Endometrial microvascular endothelial cells (primary cell): ENCODE data around the gene CFAP97D2. TPM values are rescaled to one million over a fixed set of nuclear protein-coding genes. Genes with fewer than 3 reads are reported as not detected.
"Not testable (repeated sequence)": the region's sequence is repeated elsewhere in the genome, so short reads cannot be mapped to it uniquely, and the experiment has no call there.

Source experiments
- in situ Hi-C: cut with HindIII; loops from 2 replicates; pipeline ENCODE4 v1.10.0; 2017; ENCODE audit warnings: low sequenced_read_pairs, low pct_unique_long_range_greater_than_20kb; ENCODE audit errors: inconsistent ontology term
- total RNA-seq: library from RNA; depleted of rRNA; stranded (reverse); fragments of >200 nt; gene quantifications from one replicate; pipeline ENCODE4 v1.2.3, GENCODE V29; 2015; ENCODE audit errors: inconsistent ontology term

The CFAP97D2 gene
- total RNA-seq, 1 donor from 2014 or later = not detected

DNA sequence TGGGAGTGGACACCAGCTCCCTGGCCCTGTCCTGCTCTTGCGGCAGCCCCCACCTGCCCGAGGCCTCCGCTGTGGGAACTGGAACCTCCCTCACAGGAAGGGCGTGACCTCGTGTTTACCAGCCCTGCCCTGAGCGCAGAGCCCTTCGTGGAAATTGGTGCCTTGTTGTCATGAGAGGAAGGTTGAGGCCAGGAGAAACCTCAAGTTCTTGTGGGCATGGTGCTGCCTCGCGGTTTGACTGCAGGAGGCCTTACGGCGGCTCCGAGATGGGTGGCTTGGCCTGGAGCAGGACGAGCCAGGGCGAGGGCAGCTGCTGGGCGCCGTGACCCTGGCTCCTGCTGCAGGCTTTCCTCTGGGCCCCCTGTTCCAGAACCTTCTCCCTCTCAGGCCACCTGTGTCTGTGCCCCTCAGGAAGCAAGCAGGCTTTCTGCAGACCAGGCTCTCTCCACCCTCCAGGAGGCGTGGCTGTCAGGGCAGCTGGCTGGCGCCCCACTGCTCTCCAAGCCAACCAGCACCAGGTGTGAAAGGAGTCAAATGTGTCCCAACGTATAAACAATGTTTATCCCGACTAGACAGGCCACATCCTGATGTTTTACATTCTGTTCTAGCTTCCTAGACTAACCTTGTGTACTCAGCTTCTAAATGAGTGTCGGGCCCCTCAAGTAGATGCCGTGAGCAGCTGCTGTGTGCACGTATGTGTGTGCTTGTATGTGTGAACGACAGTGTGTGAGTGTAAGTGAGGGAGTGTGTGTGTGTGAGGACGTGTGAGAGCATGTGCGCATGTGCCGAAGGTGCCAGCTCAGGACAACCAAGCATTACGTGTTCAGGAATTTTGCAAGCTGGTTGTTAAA lies 36.2 kb upstream of the CFAP97D2 start:
- in situ Hi-C loops = no loop called here

DNA sequence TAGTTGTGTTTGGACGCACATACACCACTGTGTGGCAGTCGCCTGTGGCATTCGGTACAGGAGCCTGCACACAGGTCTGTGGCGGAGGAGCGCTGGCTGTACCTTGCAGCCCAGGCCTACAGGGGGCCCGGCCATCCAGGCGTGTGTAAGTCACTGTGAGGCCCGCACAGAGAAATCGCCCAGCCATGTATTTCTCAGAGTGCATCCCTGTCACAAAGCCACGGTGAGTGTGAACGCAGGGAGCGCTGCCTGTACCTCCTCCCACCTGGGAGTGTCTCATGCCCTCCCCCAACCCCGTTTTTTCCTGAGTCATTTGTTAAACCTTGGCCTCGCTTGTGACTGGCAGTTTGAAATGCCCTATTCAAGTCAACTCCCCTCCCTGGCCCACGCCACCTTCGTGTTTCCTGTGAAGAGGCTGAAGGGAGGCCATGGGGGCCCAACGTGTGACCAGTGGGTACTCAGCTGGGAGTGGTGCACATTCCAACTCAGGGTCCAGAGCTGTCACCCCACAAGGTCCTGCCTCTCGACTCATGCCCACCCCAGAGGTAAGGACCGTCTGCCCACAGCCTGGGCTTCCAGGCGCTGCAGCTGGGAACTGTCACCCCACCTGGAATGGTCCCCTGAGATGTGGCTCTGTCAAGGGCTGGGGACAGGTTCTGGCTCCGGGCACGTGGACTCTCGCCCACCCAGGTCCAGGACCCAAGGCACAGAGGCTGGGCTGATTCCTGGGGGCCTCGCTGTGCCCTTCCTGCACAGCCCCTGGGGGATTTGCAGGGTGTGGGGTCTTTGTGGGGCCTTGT lies 35.1 kb upstream of the CFAP97D2 start:
- in situ Hi-C loops = no loop called here

DNA sequence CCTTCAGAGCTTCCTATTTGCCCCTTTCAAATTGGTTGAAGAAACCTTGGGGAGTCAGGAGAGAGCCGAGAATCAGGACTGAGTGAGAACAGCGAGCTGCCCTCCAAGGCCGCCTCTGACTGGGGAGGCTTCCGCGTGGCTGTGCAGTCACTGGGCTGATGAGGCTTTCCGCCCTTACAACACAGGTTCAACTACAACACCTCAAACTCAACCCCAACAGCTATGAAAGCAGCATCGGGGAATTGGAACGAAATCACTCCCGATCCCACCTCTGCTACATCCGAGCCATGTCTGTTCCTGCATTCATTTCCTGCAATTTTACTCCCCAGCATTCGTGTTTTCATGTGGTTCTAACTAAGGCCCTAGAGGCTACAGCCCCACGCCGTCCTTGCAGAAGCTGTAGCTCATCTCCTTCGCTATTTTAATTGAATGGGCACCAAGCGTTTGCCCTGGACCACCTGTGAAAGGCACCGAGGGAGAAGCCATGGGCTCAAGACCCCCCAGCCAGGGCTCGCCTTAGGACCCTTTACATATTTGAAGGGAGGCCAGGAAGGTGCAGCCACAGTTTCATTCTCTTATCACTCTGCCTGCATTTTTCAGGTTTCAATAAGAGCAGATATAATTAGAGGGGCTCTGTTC lies 34.3 kb upstream of the CFAP97D2 start:
- in situ Hi-C loops = no loop called here

DNA sequence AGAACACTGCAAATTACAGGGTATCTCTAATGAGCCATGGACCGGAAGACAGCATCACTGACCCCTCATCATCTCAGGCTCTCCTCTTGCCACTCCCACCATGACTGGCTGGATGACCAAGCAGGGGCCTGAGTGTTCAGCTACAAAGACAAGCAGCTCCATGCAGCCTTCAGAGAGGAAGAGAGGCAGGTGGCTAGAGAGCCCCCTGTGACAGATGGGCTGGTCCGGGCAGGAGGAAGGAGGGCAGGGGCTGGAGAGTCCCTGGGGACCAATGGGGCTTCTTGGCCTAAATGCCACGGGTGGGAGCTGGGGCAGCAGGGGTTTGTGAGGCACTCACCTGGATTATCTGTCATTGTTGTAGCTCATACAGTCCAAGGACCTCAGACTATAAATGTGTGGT lies 33.8 kb upstream of the CFAP97D2 start:
- in situ Hi-C loops = no loop called here

DNA sequence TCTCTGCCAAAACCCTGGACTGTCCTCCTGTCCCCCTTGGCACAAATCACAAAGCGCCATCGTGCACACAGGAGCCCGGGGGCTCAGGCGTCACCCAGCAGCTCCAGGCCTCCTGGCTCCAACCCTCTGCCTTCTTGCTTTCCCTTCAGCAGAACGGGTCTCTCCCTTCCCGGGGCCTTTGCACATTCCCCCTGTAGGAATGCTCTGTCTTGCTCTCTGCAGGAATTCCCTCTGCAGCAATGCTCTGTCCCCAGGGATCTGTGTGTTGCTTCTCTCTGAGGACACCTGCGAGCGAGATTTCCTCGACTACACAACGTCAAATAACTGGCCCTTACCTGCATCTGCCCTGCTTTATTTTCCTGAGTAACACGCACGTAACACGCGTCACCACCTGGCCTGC lies 33.3 kb upstream of the CFAP97D2 start:
- in situ Hi-C loops = no loop called here

DNA sequence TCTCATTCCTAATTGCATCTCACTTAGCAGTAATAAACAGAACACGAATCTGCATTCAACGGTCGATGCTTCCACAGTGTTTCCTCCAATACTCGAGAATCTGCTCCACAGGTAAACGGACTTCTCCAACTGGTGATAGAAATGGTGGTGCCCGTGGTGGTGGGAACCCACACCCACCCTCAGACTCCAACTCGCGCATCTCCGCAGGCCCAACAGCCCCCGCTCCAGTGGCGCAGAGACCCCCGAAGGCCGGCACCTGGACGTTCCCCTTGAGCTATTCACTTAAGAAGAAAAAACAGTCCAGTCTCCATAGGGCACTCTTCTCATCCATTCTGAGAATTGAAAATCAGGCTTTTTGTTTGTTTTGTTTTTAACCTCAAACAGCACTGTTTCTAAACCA lies 32.9 kb upstream of the CFAP97D2 start:
- in situ Hi-C loops = no loop called here

DNA sequence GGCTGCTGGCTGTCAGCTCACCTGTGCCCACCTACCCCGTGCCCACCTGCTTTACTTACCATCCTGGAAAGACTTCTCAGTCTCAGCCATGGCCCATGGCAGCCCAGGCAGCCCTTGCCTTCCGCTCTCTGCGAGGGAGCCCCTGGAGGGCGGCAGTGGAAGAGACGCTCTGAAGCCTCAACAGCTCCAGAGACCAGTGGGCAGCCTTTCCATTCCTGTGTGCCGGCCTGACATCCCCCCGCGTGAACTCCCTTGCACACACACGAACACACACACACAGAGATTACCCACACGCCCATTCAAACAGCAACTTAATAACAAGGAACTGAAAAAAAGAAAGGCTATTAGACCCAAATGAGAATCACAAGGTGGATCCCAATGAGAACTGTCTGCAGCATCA lies 32.4 kb upstream of the CFAP97D2 start:
- in situ Hi-C loops = no loop called here

DNA sequence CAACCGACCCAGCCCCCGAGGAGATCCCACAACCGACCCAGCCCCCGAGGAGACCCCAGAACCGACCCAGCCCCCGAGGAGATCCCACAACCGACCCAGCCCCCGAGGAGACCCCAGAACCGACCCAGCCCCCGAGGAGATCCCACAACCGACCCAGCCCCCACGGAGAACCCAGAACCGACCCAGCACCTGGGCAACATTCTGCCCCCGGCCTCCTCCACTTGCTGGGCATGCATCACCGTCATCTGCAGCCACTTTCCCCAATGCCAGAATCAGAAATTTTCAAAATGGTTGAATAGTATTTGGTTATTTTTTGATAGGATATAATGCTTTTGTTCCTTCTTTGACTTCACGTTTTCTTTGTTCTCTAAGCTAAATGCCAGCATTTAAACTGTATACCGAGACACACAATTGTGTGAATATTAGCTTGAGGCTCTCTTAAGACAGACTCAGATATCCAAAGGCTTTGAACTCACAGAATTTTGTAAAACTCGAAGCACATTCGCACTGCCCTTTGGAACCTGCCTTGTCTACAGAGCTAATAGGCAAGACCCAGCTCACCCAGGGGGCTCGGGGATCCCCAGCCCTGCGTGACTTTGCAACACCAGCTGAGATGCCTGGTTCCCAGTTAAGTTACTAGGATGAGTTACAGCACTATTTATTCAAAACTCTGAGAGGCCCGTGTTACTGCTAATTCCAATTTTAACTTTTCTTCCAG lies 31.1 kb upstream of the CFAP97D2 start:
- in situ Hi-C loops = no loop called here

DNA sequence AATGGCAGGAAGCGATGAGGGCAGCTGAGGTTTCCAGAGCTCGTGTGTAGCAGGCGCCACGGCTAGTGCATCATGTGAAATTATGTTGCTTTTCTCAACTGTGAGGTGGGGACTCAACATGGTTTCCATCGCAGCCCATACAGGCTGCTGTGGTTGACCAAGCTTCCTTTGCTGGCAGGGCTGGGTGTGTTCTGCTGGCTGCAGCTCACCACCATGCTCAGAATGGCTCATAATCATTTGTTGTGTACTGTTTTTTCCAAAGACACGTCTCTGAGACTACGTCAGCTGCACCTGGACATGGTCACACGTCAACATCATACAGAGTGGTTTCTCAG lies 30.6 kb upstream of the CFAP97D2 start:
- in situ Hi-C loops = no loop called here

DNA sequence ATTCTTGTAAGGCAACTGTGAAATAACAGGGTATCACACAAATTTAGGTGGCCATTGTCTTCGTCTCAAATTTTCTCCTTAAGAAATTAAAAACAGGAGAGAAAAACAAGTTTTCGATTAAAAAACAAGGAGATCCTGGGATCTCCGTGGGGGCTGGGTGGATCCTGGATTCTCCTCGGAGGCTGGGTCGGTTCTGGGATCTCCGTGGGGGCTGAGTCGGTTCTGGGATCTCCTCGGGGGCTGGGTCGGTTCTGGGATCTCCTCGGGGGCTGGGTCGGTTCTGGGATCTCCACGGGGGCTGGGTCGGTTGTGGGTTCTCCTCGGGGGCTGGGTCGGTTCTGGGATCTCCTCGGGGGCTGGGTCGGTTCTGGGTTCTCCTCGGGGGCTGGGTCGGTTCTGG lies 30.2 kb upstream of the CFAP97D2 start:
- in situ Hi-C loops = not testable (repeated sequence)

DNA sequence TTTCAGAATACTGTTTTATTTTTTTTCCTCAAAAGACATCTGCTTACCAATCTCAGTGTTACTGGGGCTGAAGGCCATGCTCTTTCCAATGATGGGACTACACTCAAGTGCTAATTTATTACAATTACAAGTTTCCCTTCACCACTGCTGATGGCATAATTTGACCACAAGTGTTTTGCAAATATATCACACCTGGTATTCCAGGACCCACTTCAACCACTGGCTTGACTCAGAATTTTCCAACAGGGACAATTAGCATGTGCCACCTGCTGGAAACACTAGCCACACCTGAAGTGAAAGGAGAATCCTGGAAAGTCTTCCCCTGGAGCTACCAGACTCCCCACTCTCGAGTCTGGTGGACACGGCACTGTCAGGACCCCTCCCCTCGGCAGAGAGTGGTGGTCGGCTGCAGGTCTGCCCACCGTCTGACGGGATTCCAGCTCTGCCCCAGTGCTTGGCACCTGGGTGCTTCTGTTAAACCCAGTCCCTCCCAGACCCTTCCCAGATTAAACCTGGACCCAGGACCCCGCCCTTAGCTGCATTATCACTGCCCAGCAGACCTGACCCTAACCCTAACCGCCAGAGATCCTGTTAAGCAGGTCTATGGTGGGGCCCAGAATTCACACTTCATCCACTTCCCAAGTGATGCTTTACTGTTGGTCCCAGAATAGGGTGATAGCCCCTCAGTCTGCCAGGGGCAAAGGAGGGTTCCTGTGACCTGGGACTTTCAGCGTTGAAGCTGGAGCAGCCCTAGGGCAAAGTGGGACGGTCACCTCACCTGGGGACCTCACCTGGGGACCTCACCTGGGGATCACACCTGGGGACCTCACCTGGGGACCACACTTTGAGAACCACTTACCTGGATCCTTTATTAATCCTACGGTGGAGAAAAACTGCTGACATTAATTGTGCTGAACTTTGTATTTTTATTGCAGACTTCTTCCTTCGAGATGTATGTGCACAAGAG lies 29.0 kb upstream of the CFAP97D2 start:
- in situ Hi-C loops = no loop called here

DNA sequence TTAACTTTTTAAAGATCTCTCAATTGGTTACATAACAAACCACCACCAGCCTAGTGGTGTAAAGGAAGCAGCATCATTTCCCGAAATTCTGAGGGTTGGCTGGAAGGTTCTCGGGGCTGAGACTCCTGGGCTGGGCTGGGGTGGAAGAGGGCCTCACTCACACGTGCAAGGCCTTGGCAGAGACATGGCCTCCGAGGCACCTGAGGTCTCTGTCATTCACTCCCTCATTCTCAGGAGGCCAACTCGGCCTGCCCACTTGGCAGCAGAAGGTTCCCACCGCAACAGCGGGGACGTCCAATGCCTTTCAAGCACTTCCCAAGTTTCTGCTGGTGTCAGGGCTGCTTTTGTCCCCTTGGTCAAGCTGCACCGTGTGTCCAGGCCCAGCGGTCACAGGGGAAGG lies 28.0 kb upstream of the CFAP97D2 start:
- in situ Hi-C loops = no loop called here

DNA sequence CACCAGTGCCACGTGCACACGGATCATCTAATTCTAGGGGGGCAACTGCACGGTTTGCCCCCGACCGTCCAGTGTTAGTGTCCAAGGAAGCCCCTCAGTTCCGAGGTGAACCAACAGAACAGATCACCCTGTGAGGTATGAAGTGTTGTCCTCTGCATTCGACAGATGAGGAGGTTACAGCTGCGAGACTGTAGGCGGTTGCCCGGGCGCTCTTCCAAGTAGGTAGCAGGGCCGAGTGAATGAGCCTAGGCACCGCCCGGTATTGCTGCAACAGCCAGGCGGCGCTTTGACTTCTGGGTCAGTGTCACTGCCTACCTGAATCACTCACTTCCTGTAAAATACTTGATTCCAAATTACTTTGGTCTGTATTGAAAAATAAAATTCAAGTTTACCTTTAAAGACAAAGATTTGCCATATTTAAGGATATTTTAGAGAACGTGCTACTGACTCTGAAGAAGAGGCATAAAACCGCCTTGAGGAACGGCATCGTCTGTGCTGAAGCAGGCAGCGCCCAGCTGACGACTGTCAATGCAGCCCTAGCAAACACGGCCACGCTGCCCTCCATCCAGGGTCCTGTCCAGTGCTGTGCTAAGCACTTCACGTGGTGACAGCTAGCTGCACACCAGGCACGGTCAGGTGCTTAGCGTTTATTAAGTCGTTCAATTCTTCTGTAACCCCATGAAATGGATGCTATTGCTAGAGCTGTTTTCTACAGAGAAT lies 27.3 kb upstream of the CFAP97D2 start:
- in situ Hi-C loops = no loop called here

DNA sequence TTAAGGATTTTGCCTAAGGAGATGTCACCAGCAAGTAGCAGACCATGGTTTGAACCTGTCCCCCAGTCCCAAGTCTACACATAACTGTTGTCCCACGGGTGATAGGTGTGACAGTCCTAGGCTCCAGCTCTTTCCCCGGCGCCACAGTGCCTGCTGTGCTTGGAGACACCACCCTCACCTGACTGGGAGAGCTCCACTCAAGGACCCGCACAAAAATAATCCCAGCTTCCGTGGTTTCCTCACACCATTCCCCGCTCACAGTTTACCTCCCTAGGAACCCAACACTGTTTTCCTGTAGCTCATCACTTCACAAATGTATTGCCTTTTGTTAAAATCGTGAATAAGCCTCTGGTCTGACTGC lies 26.8 kb upstream of the CFAP97D2 start:
- in situ Hi-C loops = no loop called here

DNA sequence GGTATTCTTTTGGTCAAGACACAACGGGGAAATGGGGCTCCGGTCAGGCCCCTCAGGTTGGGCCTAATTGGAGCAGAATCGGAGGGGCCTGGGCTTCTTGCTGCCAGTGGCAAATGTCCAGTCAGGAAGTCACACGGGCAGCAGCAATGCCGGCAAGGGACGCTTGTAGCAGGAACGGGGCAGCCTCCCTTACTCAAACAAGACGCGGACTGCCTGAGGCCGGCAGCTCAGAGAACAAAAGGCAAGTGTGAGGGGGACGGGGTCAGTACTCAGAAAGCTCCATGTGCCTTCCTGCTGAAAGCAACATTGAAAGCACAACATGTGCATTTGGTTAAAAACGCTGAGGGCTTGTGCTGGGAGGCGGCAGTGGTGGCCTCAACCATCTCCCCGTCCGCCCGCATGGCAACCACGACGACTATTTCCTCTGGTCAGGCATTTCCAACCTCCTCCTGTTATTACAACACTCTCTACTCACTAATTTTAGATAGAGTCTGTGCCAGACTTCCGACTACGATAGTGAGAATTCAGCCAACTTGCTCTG lies 26.2 kb upstream of the CFAP97D2 start:
- in situ Hi-C loops = no loop called here

DNA sequence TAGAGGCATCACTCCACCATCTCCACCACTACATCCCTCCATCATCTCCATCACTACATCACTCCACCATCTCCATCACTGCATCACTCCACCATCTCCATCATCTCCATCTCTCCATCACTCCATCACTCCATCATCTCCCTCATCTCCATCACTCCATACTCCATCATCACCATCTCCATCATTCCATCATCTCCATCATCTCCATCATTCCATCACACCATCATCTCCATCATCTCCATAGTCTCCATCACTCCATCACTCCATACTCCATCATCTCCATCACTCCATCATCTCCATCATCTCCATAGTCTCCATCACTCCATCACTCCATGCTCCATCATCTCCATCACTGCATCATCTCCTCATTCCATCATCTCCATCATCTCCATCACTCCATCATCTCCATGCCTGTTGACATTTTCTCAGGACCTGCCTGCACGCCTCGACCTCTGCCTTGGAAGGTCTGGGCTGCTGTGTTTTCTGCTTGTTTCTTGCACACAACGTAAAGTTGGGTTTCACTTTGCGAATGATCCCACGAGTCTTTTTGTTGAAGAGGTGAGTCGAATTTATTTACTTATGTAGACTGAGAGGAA lies 25.5 kb upstream of the CFAP97D2 start:
- in situ Hi-C loops = no loop called here

DNA sequence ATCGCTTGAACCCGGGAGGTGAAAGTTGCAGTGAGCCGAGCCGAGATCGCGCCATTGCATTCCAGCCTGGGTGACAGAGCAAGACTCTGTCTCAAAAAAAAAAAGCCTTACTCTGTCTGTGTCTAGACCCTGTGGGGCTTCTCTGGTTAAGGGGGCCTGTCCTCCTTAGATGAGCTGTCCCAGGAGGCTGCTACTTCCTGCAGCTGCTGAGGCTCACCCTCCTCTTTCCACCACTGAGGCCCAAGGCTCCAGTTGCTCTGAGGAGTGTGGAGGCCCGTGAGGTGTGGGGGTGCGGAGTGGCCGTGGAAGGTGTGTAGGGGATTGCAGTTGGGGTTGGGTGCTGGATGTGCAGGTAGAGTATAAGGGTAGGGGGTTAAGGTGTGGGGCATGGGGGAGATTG lies 24.6 kb upstream of the CFAP97D2 start:
- in situ Hi-C loops = no loop called here
